ENCODE results near the gene BCLAF1. TPM values are rescaled to one million over a fixed set of nuclear protein-coding genes. Genes with fewer than 3 reads are reported as not detected.

Gene BCLAF1
- total and polyA plus RNA-seq, 2 donors (not counting 1 experiment from before 2014, with no cell fraction given), result 39.3 to 268 TPM

GRCh38 chr6:136288566-136289326 lies 900 bp downstream of the BCLAF1 start:
- CTCF ChIA-PET, result interaction anchor here (1.0 to 3.7 kb wide), 5 partner anchors 15 to 838 kb away, joined by 3 to 18 read pairs (median 5); partner anchors contain the start of gene MTFR2
- H3K79me2 ChIP-seq (ENCODE audit: control insufficient read depth, insufficient read depth, low read length), result peaks cover 59% of the 10 kb centered on the region
- H3K27me3 ChIP-seq (replicated peaks in 1 of 4; ENCODE audit: control extremely low read depth in 1 of 4, control insufficient read depth in 3 of 4, insufficient read depth in 4 of 4, low read length in 3 of 4), result no peaks in the 10 kb centered on the region
- Mint-ChIP-seq H3K9me3 (ENCODE audit: insufficient read depth) (no peaks in the 10 kb centered on the region), H3K27ac (peak overlapping the region; percentile 100), H3K4me3 (peak overlapping the region; percentile 98), H3K27me3 (no peaks in the 10 kb centered on the region), H3K4me1 (peaks cover 53% of the 10 kb centered on the region)
- H3K4me2 ChIP-seq (replicated peaks; ENCODE audit: low read depth, low read length, poor library complexity, severe bottlenecking), result peak overlapping the region; percentile 90
- no peaks in the 10 kb centered on the region for H3K9me3 ChIP-seq (ENCODE audit: control extremely low read depth in 1 of 3, control insufficient read depth in 2 of 3, insufficient read depth in 1 of 3, low read length in 2 of 3)
- ATAC-seq (ENCODE audit: low read depth) (peak; percentile 39), DNase-seq (peak; percentile 96)
- peak overlapping the region; percentile 99 to 100 for H3K27ac ChIP-seq (ENCODE audit: low read length in 2 of 2)
- POLR2A ChIA-PET, result interaction anchor here (0.7 to 3.4 kb wide), 5 partner anchors 32 to 791 kb away, joined by 3 to 27 read pairs (median 4); partner anchors contain the start of genes AHI1 and MTFR2
- H3K36me3 ChIP-seq (replicated peaks in 1 of 2; ENCODE audit: control extremely low read depth in 1 of 2, control insufficient read depth in 1 of 2, extremely low read depth in 1 of 2, insufficient read depth in 2 of 2, low read length in 1 of 2), result peaks cover 3 to 9% of the 10 kb centered on the region in 2 experiments
- H2AFZ ChIP-seq (ENCODE audit: insufficient read depth, low read depth, low read length, poor library complexity, severe bottlenecking), result no peak overlapping the region
- peak overlapping the region; percentile 100 for H3K9ac ChIP-seq (ENCODE audit: low read length)
- TF ChIP-seq CTCF (IDR thresholded peaks at IDR 0.05), result peak; percentile 18
- TF ChIP-seq EZH2 (IDR thresholded peaks at IDR 0.05; ENCODE audit: borderline replicate concordance, insufficient read depth, low read depth, low read length, poor library complexity, severe bottlenecking), result no peak
- intact Hi-C loops (cut with micrococcal nuclease), result loop anchor here (1.0 to 10.0 kb wide), 8 partner anchors 38 to 1579 kb away; partner anchors contain the start of genes AHI1, HBS1L, MTFR2 and MYB
- peaks cover 46 to 55% of the 10 kb centered on the region in 2 donors for H3K4me1 ChIP-seq (ENCODE audit: control insufficient read depth in 2 of 2, insufficient read depth in 2 of 2, low read length in 2 of 2)
- peak overlapping the region; percentile 93 to 100 (median 99) for H3K4me3 ChIP-seq (ENCODE audit: control extremely low read depth in 1 of 5, extremely low read depth in 1 of 5, insufficient read depth in 1 of 5, low read depth in 2 of 5, low read length in 4 of 5)
- H4K20me1 ChIP-seq (ENCODE audit: control insufficient read depth, insufficient read depth, low read length, poor library complexity, severe bottlenecking), result peaks cover 49% of the 10 kb centered on the region
- WGBS (ENCODE audit: insufficient coverage), result under 1% methylated on average over 33 of the region's 34 CpGs

GRCh38 chr6:136284909-136285308 lies 4.7 kb downstream of the BCLAF1 start:
- POLR2A ChIA-PET, result no interaction called here
- ATAC-seq (ENCODE audit: low read depth), result no peak
- Histone ChIP-seq H3K9ac (ENCODE audit: low read length) (no peak overlapping the region), H3K27ac (ENCODE audit: low read length in 2 of 2) (peak overlapping the region in 1 of 2 donors; percentile 53), H3K79me2 (ENCODE audit: control insufficient read depth, insufficient read depth, low read length) (peaks cover 92% of the 10 kb centered on the region), H3K9me3 (ENCODE audit: control extremely low read depth in 1 of 3, control insufficient read depth in 2 of 3, insufficient read depth in 1 of 3, low read length in 2 of 3) (no peaks in the 10 kb centered on the region), H4K20me1 (ENCODE audit: control insufficient read depth, insufficient read depth, low read length, poor library complexity, severe bottlenecking) (peaks cover 87% of the 10 kb centered on the region), H3K36me3 (replicated peaks in 1 of 2; ENCODE audit: control extremely low read depth in 1 of 2, control insufficient read depth in 1 of 2, extremely low read depth in 1 of 2, insufficient read depth in 2 of 2, low read length in 1 of 2) (peaks cover 7 to 33% of the 10 kb centered on the region in 2 experiments), H3K4me1 (ENCODE audit: control insufficient read depth in 2 of 2, insufficient read depth in 2 of 2, low read length in 2 of 2) (peaks cover 48 to 72% of the 10 kb centered on the region in 2 donors), H3K27me3 (replicated peaks in 1 of 4; ENCODE audit: control extremely low read depth in 1 of 4, control insufficient read depth in 3 of 4, insufficient read depth in 4 of 4, low read length in 3 of 4) (no peaks in the 10 kb centered on the region), H2AFZ (ENCODE audit: insufficient read depth, low read depth, low read length, poor library complexity, severe bottlenecking) (no peak overlapping the region), H3K4me3 (ENCODE audit: control extremely low read depth in 1 of 5, extremely low read depth in 1 of 5, insufficient read depth in 1 of 5, low read depth in 2 of 5, low read length in 4 of 5) (peak overlapping the region in 1 of 5 experiments; percentile 17), H3K4me2 (replicated peaks; ENCODE audit: low read depth, low read length, poor library complexity, severe bottlenecking) (peak overlapping the region; percentile 46)
- intact Hi-C loops (cut with micrococcal nuclease), result loop anchor here (5.0 to 10.0 kb wide), 4 partner anchors 817 to 1582 kb away; partner anchors contain the start of genes HBS1L, MYB and TNFAIP3
- H3K4me3 Mint-ChIP-seq, result peak overlapping the region; percentile 76
- CTCF ChIA-PET, result interaction anchor here (1.0 kb wide), 1 partner anchor 36 kb away, joined by 3 read pairs; no protein-coding TSS in a partner anchor
- H3K4me1 Mint-ChIP-seq, result peaks cover 80% of the 10 kb centered on the region
- 100% methylated on average over 1 of the region's 2 CpGs for WGBS (ENCODE audit: insufficient coverage)
- TF ChIP-seq CTCF (IDR thresholded peaks at IDR 0.05) (no peak), EZH2 (IDR thresholded peaks at IDR 0.05; ENCODE audit: borderline replicate concordance, insufficient read depth, low read depth, low read length, poor library complexity, severe bottlenecking) (no peak)
- no peaks in the 10 kb centered on the region for H3K9me3 Mint-ChIP-seq (ENCODE audit: insufficient read depth)
- H3K27me3 Mint-ChIP-seq, result no peaks in the 10 kb centered on the region
- no peak for DNase-seq
- peak overlapping the region; percentile 46 for H3K27ac Mint-ChIP-seq
